ENCODE results near the gene NAP1L4. TPM values are rescaled to one million over a fixed set of nuclear protein-coding genes. Genes with fewer than 3 reads are reported as not detected.

Gene NAP1L4
- polyA plus RNA-seq, 1 donor from 2014 or later, result 199 TPM

- peaks cover 2% of the 10 kb centered on the region for H3K27me3 ChIP-seq (ENCODE audit: insufficient read depth, low read depth, low read length)
- H3K9me3 ChIP-seq (ENCODE audit: low read length), result no peaks in the 10 kb centered on the region
- no peaks in the 10 kb centered on the region for H3K9me2 ChIP-seq (ENCODE audit: insufficient read depth, low read length)
- no peaks in the 10 kb centered on the region for H4K20me1 ChIP-seq (ENCODE audit: insufficient read depth)
- H3K79me2 ChIP-seq (replicated peaks; ENCODE audit: insufficient read depth, low read length), result no peaks in the 10 kb centered on the region
- no peaks in the 10 kb centered on the region for H3F3A ChIP-seq (ENCODE audit: insufficient read depth, low read length, poor library complexity, severe bottlenecking)
- H3K4me2 ChIP-seq (ENCODE audit: low read length), result no peak overlapping the region
- H3K4me3 ChIP-seq (ENCODE audit: low read length), result no peak overlapping the region
- no peak overlapping the region for H3K27ac ChIP-seq (ENCODE audit: low read length)
- H3K36me3 ChIP-seq (ENCODE audit: insufficient read depth, low read length), result no peaks in the 10 kb centered on the region
- no peak overlapping the region for H2AFZ ChIP-seq (ENCODE audit: low read depth, low read length)
- no peak for TF ChIP-seq TAF1 (IDR thresholded peaks at IDR 0.05; ENCODE audit: low read depth)
- no peak for TF ChIP-seq REST (IDR thresholded peaks at IDR 0.05; ENCODE audit: borderline replicate concordance)
- TF ChIP-seq EZH2 (IDR thresholded peaks at IDR 0.05; ENCODE audit: borderline replicate concordance, insufficient read depth, low read length, poor library complexity, severe bottlenecking), result no peak
- no peak for TF ChIP-seq RAD21 (conservative IDR thresholded peaks at IDR 0.05)
- no peak for TF ChIP-seq POLR2AphosphoS5 (IDR thresholded peaks at IDR 0.05)
- no peak for TF ChIP-seq SMC3 (conservative IDR thresholded peaks at IDR 0.05; ENCODE audit: poor library complexity)
- no peak for TF ChIP-seq MXI1 (conservative IDR thresholded peaks at IDR 0.05; ENCODE audit: poor library complexity, severe bottlenecking)
- no peak for TF ChIP-seq EP300 (conservative IDR thresholded peaks at IDR 0.05; ENCODE audit: poor library complexity, severe bottlenecking)
- no peak for TF ChIP-seq CTCF (IDR thresholded peaks at IDR 0.05; ENCODE audit: poor library complexity, severe bottlenecking)
- H3K9ac ChIP-seq (ENCODE audit: low read length), result no peak overlapping the region
Observed at GRCh38 chr11:2921742-2922493, 70.2 kb downstream of the NAP1L4 start.

- TF ChIP-seq EP300 (conservative IDR thresholded peaks at IDR 0.05; ENCODE audit: poor library complexity, severe bottlenecking) (no peak), CTCF (IDR thresholded peaks at IDR 0.05; ENCODE audit: poor library complexity, severe bottlenecking) (no peak), EZH2 (IDR thresholded peaks at IDR 0.05; ENCODE audit: borderline replicate concordance, insufficient read depth, low read length, poor library complexity, severe bottlenecking) (no peak), MXI1 (conservative IDR thresholded peaks at IDR 0.05; ENCODE audit: poor library complexity, severe bottlenecking) (no peak), SMC3 (conservative IDR thresholded peaks at IDR 0.05; ENCODE audit: poor library complexity) (no peak)
Observed at GRCh38 chr11:2921261-2921660, 70.9 kb downstream of the NAP1L4 start.

More at GRCh38 chr11:2921261-2921660, 70.9 kb downstream of the NAP1L4 start:
- H3K4me3 ChIP-seq (ENCODE audit: low read length), result no peak overlapping the region
- H3K27ac ChIP-seq (ENCODE audit: low read length), result no peak overlapping the region
- no peak overlapping the region for H3K9ac ChIP-seq (ENCODE audit: low read length)
- H3K9me3 ChIP-seq (ENCODE audit: low read length), result no peaks in the 10 kb centered on the region
- H3K9me2 ChIP-seq (ENCODE audit: insufficient read depth, low read length), result no peaks in the 10 kb centered on the region
- no peak overlapping the region for H3K4me2 ChIP-seq (ENCODE audit: low read length)
- H3F3A ChIP-seq (ENCODE audit: insufficient read depth, low read length, poor library complexity, severe bottlenecking), result no peaks in the 10 kb centered on the region
- H3K79me2 ChIP-seq (replicated peaks; ENCODE audit: insufficient read depth, low read length), result no peaks in the 10 kb centered on the region
- no peaks in the 10 kb centered on the region for H3K27me3 ChIP-seq (ENCODE audit: insufficient read depth, low read depth, low read length)
- no peak overlapping the region for H2AFZ ChIP-seq (ENCODE audit: low read depth, low read length)
- H3K36me3 ChIP-seq (ENCODE audit: insufficient read depth, low read length), result no peaks in the 10 kb centered on the region
- no peaks in the 10 kb centered on the region for H4K20me1 ChIP-seq (ENCODE audit: insufficient read depth)

All from neural cell (in vitro differentiated cells).